Tibial nerve (tissue), 3 donors: ENCODE measurements around the gene SYNE3.

Experiments used
- CTCF ChIP-seq, 5 experiments: fragments of 200-600 bp in 3 of 5; fragments of 450-650 bp in 2 of 5; sonication (generic) in 3 of 5; IDR thresholded peaks; one replicate each; pipeline ENCODE4 v1.5.1; 2016 to 2019; ENCODE audit warnings: antibody characterized with exemption in 5 of 5, mild to moderate bottlenecking in 3 of 5, moderate library complexity in 2 of 5
- POLR2A ChIP-seq, 2 donors: fragments of 450-650 bp; IDR thresholded peaks; one replicate each; pipeline ENCODE4 v1.6.1; 2017; ENCODE audit warnings: antibody characterized with exemption in 2 of 2, mild to moderate bottlenecking in 2 of 2, moderate library complexity in 2 of 2

GRCh38 chr14:95486875-95487668, 29.4 kb downstream of the SYNE3 start:
- TF ChIP-seq CTCF (IDR thresholded peaks at IDR 0.05) (no peak), POLR2A (IDR thresholded peaks at IDR 0.05) (no peak)
